ENCODE measurements around the gene KIFBP. TPM values are rescaled to one million over a fixed set of nuclear protein-coding genes. Genes with fewer than 3 reads are reported as not detected.
A peak's percentile ranks its signal among the peaks of the same experiment; 100 is the strongest.
"Not testable (repeated sequence)": the region's sequence is repeated elsewhere in the genome, so short reads cannot be mapped to it uniquely, and the experiment has no call there.

Gene KIFBP, protein sequence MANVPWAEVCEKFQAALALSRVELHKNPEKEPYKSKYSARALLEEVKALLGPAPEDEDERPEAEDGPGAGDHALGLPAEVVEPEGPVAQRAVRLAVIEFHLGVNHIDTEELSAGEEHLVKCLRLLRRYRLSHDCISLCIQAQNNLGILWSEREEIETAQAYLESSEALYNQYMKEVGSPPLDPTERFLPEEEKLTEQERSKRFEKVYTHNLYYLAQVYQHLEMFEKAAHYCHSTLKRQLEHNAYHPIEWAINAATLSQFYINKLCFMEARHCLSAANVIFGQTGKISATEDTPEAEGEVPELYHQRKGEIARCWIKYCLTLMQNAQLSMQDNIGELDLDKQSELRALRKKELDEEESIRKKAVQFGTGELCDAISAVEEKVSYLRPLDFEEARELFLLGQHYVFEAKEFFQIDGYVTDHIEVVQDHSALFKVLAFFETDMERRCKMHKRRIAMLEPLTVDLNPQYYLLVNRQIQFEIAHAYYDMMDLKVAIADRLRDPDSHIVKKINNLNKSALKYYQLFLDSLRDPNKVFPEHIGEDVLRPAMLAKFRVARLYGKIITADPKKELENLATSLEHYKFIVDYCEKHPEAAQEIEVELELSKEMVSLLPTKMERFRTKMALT
- total RNA-seq (10 to 100 TPM; 21.1 to 27.3 TPM), polyA plus RNA-seq (ENCODE audit: insufficient read length in 6 of 6) (10 to 100 TPM; 26.0 to 30.8 (median 28.3) TPM)
- long read RNA-seq, donor 1, transcript KIF1BP-203 (4 exons, 576 nt), result minor isoform, 5 of 11 reads
- long read RNA-seq, donor 1, transcript KIF1BP-201 (7 exons, 2,544 nt), result major isoform, 6 of 11 reads
- long read RNA-seq, donor 1, partial matches to known transcripts, result 0 of 11 reads
- long read RNA-seq, donor 1, other reads (novel, unspliced or antisense), result 0 of 11 reads
- long read RNA-seq, donor 2, transcript KIF1BP-201 (7 exons, 2,544 nt), result major isoform, 6 of 7 reads
- long read RNA-seq, donor 2, partial matches to known transcripts, result 0 of 7 reads
- long read RNA-seq, donor 2, other reads (novel, unspliced or antisense), result 0 of 7 reads
- long read RNA-seq, donor 3, transcript KIF1BP-201 (7 exons, 2,544 nt), result major isoform, 5 of 5 reads
- long read RNA-seq, donor 3, partial matches to known transcripts, result 0 of 5 reads
- long read RNA-seq, donor 3, other reads (novel, unspliced or antisense), result 0 of 5 reads
- long read RNA-seq, donor 4, transcript KIF1BP-201 (7 exons, 2,544 nt), result major isoform, 16 of 20 reads
- long read RNA-seq, donor 4, partial matches to known transcripts, result 3 of 20 reads
- long read RNA-seq, donor 4, other reads (novel, unspliced or antisense), result 1 of 20 reads
- long read RNA-seq, donor 5, transcript KIF1BP-201 (7 exons, 2,544 nt), result major isoform, 5 of 8 reads
- long read RNA-seq, donor 5, partial matches to known transcripts, result 0 of 8 reads
- long read RNA-seq, donor 5, other reads (novel, unspliced or antisense), result 0 of 8 reads
- long read RNA-seq, donor 6, partial matches to known transcripts, result 0 of 3 reads
- long read RNA-seq, donor 6, other reads (novel, unspliced or antisense), result 0 of 3 reads
- long read RNA-seq, donor 7, partial matches to known transcripts, result 0 of 2 reads
- long read RNA-seq, donor 7, other reads (novel, unspliced or antisense), result 0 of 2 reads
- long read RNA-seq, donor 8, partial matches to known transcripts, result 0 of 4 reads
- long read RNA-seq, donor 8, other reads (novel, unspliced or antisense), result 0 of 4 reads
- long read RNA-seq, donor 9, result 0 reads
- long read RNA-seq, donor 10, transcript KIF1BP-201 (7 exons, 2,544 nt), result major isoform, 8 of 9 reads
- long read RNA-seq, donor 10, partial matches to known transcripts, result 1 of 9 reads
- long read RNA-seq, donor 10, other reads (novel, unspliced or antisense), result 0 of 9 reads
- long read RNA-seq, donor 11, transcript KIF1BP-201 (7 exons, 2,544 nt), result major isoform, 13 of 14 reads
- long read RNA-seq, donor 11, partial matches to known transcripts, result 0 of 14 reads
- long read RNA-seq, donor 11, other reads (novel, unspliced or antisense), result 0 of 14 reads
- long read RNA-seq, donor 12, transcript KIF1BP-201 (7 exons, 2,544 nt), result major isoform, 9 of 9 reads
- long read RNA-seq, donor 12, partial matches to known transcripts, result 0 of 9 reads
- long read RNA-seq, donor 12, other reads (novel, unspliced or antisense), result 0 of 9 reads

DNA sequence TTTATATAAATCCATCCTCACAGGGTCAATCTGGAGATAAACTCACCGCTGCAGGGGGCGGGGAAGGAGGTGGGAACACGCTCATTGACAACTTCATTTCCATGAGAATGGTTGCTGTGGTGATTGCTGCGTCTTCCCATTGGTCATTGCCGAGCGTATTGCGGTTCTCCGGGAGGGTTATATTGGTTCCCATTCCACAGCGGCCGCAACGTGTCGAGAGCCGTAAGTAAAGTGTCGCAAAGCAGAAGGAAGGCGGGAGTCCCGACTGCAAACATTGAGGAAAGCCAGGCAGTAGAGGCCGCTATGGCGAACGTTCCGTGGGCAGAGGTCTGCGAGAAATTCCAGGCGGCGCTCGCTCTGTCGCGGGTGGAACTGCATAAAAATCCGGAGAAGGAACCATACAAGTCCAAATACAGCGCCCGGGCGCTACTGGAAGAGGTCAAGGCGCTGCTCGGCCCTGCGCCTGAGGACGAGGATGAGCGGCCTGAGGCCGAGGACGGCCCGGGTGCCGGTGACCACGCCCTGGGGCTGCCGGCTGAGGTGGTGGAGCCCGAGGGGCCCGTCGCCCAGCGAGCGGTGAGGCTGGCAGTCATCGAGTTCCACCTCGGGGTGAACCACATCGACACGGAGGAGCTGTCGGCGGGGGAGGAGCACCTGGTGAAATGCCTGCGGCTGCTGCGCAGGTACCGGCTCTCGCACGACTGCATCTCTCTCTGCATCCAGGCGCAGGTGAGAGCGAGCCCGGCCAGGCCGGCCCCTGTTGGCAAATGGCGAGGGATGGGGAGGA lies at the start of gene KIFBP:
Gene KIFBP, plus strand, starts transcription at position 274 of the 787 bp plus-strand sequence. Its CDS starts 30 bp downstream, at position 304.
- H3K4me3 ChIP-seq, result peak within 1 kb of the TSS; percentile 78 to 90
- H3K27me3 ChIP-seq, result no peaks in the 10 kb centered on the region
- DNase-seq, result peak; percentile 93 to 98 (median 94)
- H3K36me3 ChIP-seq, result peaks cover 0 to 23% of the 10 kb centered on the region in 2 donors
- H3K4me1 ChIP-seq, result peaks cover 16 to 48% of the 10 kb centered on the region in 2 donors
- peak; percentile 97 for ATAC-seq
- TF ChIP-seq, protein P1, sequence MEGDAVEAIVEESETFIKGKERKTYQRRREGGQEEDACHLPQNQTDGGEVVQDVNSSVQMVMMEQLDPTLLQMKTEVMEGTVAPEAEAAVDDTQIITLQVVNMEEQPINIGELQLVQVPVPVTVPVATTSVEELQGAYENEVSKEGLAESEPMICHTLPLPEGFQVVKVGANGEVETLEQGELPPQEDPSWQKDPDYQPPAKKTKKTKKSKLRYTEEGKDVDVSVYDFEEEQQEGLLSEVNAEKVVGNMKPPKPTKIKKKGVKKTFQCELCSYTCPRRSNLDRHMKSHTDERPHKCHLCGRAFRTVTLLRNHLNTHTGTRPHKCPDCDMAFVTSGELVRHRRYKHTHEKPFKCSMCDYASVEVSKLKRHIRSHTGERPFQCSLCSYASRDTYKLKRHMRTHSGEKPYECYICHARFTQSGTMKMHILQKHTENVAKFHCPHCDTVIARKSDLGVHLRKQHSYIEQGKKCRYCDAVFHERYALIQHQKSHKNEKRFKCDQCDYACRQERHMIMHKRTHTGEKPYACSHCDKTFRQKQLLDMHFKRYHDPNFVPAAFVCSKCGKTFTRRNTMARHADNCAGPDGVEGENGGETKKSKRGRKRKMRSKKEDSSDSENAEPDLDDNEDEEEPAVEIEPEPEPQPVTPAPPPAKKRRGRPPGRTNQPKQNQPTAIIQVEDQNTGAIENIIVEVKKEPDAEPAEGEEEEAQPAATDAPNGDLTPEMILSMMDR (IDR thresholded peaks at IDR 0.05), result no peak
- intact Hi-C loops (cut with DNase I), result no loop called here
- H3K9me3 ChIP-seq, result no peaks in the 10 kb centered on the region
- H3K27ac ChIP-seq, result peak within 1 kb of the TSS; percentile 79 to 80

DNA sequence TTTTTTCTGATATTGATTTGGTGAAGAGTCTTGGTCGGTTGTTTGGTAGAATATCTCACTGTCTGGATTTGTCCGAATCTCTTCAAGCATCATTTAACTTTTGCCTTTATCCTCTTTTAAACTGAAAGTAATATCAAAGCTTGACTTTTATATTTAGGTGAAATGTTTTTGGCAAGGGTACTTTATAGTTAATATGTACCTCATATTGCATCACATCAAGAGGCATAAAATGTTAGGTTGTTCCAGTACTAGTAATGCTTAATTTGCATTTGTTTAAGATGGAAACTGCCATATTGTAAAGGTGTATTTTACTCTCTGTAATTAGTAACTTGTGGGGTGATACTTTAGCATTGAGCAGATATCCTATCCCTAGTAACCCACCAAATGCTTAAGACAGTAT lies 49.7 kb upstream of the KIFBP start:
- H3K27me3 ChIP-seq, result no peaks in the 10 kb centered on the region
- H3K4me1 ChIP-seq, result no peaks in the 10 kb centered on the region
- DNase-seq, result no peak
- no peak overlapping the region for H3K27ac ChIP-seq
- peaks cover 0 to 90% of the 10 kb centered on the region in 2 donors for H3K36me3 ChIP-seq
- H3K9me3 ChIP-seq, result no peaks in the 10 kb centered on the region
- no peak overlapping the region for H3K4me3 ChIP-seq
- intact Hi-C loops (cut with DNase I), result no loop called here
- no peak for ATAC-seq
- TF ChIP-seq, protein P1 (IDR thresholded peaks at IDR 0.05), result no peak

DNA sequence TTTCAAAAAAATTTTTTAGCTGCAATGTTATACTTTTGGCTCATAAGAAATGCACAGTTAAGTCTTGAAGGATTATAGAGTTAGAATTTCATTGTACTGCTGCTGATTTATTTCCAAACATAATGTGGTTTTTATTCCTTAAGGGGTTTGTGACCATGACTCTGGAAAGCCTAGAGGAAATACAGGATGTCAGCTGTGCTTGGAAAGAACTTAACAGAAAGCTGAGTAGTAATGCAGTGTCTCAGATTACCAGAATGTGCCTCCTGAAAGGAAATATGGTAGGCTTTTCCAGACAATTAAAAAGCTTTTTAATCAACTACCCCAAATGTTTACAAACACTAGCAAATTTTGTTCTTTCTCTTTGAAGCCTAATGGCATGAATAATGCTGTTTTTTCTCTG lies 47.7 kb upstream of the KIFBP start:
- ATAC-seq; H3K27me3 ChIP-seq; DNase-seq; H3K4me1 ChIP-seq; intact Hi-C loops (cut with DNase I); H3K27ac ChIP-seq; H3K9me3 ChIP-seq; H3K4me3 ChIP-seq: not testable (repeated sequence)
- H3K36me3 ChIP-seq, result peaks cover 7 to 90% of the 10 kb centered on the region in 2 donors

DNA sequence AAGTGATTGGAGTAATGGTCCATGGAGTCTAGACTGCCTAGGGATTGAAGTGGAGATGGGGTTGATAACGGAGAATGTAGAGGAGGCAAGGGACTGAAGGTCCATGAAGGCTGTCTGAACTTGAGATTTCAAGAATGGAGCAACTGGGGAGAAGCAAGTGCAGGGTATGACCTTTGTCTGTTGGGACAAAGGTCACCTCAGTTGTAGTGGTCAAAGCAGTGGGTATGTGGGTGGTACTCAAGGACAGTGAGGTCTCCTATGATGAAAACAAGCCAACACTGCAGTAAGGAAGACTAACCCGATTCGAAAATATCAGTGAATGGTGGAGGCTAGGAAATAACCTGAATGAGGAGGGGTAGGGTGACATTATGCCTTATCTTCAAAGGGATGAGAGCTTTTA lies 38.0 kb upstream of the KIFBP start:
- Histone ChIP-seq H3K4me1 (peaks cover 0 to 8% of the 10 kb centered on the region in 2 donors), H3K27ac (no peak overlapping the region), H3K27me3 (no peaks in the 10 kb centered on the region), H3K9me3 (no peaks in the 10 kb centered on the region), H3K36me3 (peaks cover 0 to 50% of the 10 kb centered on the region in 2 donors), H3K4me3 (no peak overlapping the region)
- no peak for ATAC-seq
- DNase-seq, result no peak
- TF ChIP-seq, protein P1 (IDR thresholded peaks at IDR 0.05), result no peak
- intact Hi-C loops (cut with DNase I), result no loop called here

All from left lung (tissue), 14 donors.